Liver (tissue), 9 donors: ENCODE measurements around the gene AQP12A. TPM values are rescaled to one million over a fixed set of nuclear protein-coding genes. Genes with fewer than 3 reads are reported as not detected.

Source experiments
- DNase-seq: peaks from one replicate; pipeline ENCODE4 v3.0.0-alpha.2; 2017; ENCODE audit warnings: low spot score
- H3K27ac ChIP-seq, 2 donors: one replicate each; pipeline ENCODE4 v1.7.0; 2013; ENCODE audit warnings: inconsistent platforms in 2 of 2, low read length in 2 of 2, control low read depth in 1 of 2, low read depth in 1 of 2, mild to moderate bottlenecking in 1 of 2
- H3K27me3 ChIP-seq, 4 donors: one replicate each; pipeline versions ENCODE4 v1.6.1 to v1.7.0; 2013; ENCODE audit warnings: low read length in 3 of 4, inconsistent platforms in 1 of 4, mild to moderate bottlenecking in 1 of 4, moderate library complexity in 1 of 4; ENCODE audit not compliant: control insufficient read depth in 4 of 4, insufficient read depth in 4 of 4
- H3K36me3 ChIP-seq, 4 donors: one replicate each; pipeline versions ENCODE4 v1.6.1 to v1.7.0; 2013; ENCODE audit warnings: low read length in 3 of 4, mild to moderate bottlenecking in 3 of 4, low read depth in 1 of 4, moderate library complexity in 1 of 4; ENCODE audit not compliant: control insufficient read depth in 4 of 4, insufficient read depth in 3 of 4
- H3K4me1 ChIP-seq, 4 donors: one replicate each; pipeline versions ENCODE4 v1.6.1 to v1.7.0; 2013; ENCODE audit warnings: low read length in 3 of 4, mild to moderate bottlenecking in 3 of 4, moderate library complexity in 1 of 4; ENCODE audit not compliant: control insufficient read depth in 4 of 4, insufficient read depth in 4 of 4
- H3K4me3 ChIP-seq, 3 donors: one replicate each; pipeline versions ENCODE4 v1.6.1 to v1.7.0; 2013; ENCODE audit warnings: low read length in 3 of 3, control low read depth in 1 of 3, low read depth in 1 of 3, mild to moderate bottlenecking in 1 of 3
- H3K9ac ChIP-seq, 2 donors: one replicate each; pipeline ENCODE4 v1.7.0; 2013; ENCODE audit warnings: low read length in 2 of 2, mild to moderate bottlenecking in 2 of 2, moderate library complexity in 2 of 2, control low read depth in 1 of 2, low read depth in 1 of 2
- H3K9me3 ChIP-seq, 4 donors: one replicate each; pipeline versions ENCODE4 v1.6.1 to v1.7.0; 2013; ENCODE audit warnings: low read length in 3 of 4; ENCODE audit not compliant: control insufficient read depth in 4 of 4
- ATF3 ChIP-seq: IDR thresholded peaks from 2 replicates; pipeline ENCODE4 v1.6.1; 2016; ENCODE audit warnings: antibody characterized with exemption
- CTCF ChIP-seq: fragments of 150-350 bp; IDR thresholded peaks from 2 replicates; pipeline ENCODE4 v1.5.1; 2017; ENCODE audit warnings: improper control_type of control experiment, low read depth, low read length; ENCODE audit not compliant: missing input control
- EGR1 ChIP-seq, 2 donors: IDR thresholded peaks; 2 replicates each; pipeline ENCODE4 v1.6.1; 2016 to 2018; ENCODE audit warnings: antibody characterized with exemption in 2 of 2, low read depth in 2 of 2
- FOXA2 ChIP-seq: IDR thresholded peaks from 2 replicates; pipeline ENCODE4 v1.6.1; 2016; ENCODE audit warnings: antibody characterized with exemption
- HNF4A ChIP-seq, 2 donors: conservative IDR thresholded peaks; 2 replicates each; pipeline ENCODE4 v1.6.1; 2016; ENCODE audit warnings: antibody characterized with exemption in 2 of 2, mild to moderate bottlenecking in 2 of 2
- HNF4G ChIP-seq: IDR thresholded peaks from 2 replicates; pipeline ENCODE4 v1.6.1; 2016; ENCODE audit warnings: antibody characterized with exemption
- MAX ChIP-seq: IDR thresholded peaks from 2 replicates; pipeline ENCODE4 v1.6.1; 2016; ENCODE audit warnings: antibody characterized with exemption
- NR2F2 ChIP-seq: IDR thresholded peaks from 2 replicates; pipeline ENCODE4 v1.6.1; 2016; ENCODE audit warnings: antibody characterized with exemption
- RAD21 ChIP-seq, 2 donors: IDR thresholded peaks; 2 replicates each; pipeline ENCODE4 v1.6.1; 2016; ENCODE audit warnings: antibody characterized with exemption in 2 of 2, mild to moderate bottlenecking in 2 of 2
- RXRA ChIP-seq, 2 donors: IDR thresholded peaks; 2 replicates each; pipeline ENCODE4 v1.6.1; 2017 to 2018; ENCODE audit warnings: antibody characterized with exemption in 2 of 2, mild to moderate bottlenecking in 1 of 2
- SP1 ChIP-seq: IDR thresholded peaks from 2 replicates; pipeline ENCODE4 v1.6.1; 2018; ENCODE audit warnings: antibody characterized with exemption, mild to moderate bottlenecking
- TAF1 ChIP-seq: conservative IDR thresholded peaks from 2 replicates; pipeline ENCODE4 v1.6.1; 2016; ENCODE audit warnings: antibody characterized with exemption, mild to moderate bottlenecking
- YY1 ChIP-seq: IDR thresholded peaks from 2 replicates; pipeline ENCODE4 v1.6.1; 2016; ENCODE audit warnings: antibody characterized with exemption, mild to moderate bottlenecking
- ZBTB33 ChIP-seq: IDR thresholded peaks from 2 replicates; pipeline ENCODE4 v1.6.1; 2016; ENCODE audit warnings: antibody characterized with exemption
- WGBS: extraction: QIAGEN DNeasy Blood & Tissue Kit; methylation state at CpG from one replicate; pipeline ENCODE4 v1.1.7; 2013; 5-methylcytosine and 5-hydroxymethylcytosine counted together
- polyA plus RNA-seq, 2 donors: library from polyadenylated mRNA; stranded (reverse) in 1 of 2; unstranded in 1 of 2; fragments of 200-250 nt in 1 of 2; fragments of >200 nt in 1 of 2; fragmentation: Nextera tagmentation in 1 of 2; extraction: Ambion mirVana in 1 of 2; gene quantifications; one replicate each; pipeline versions ENCODE4 v1.2.1 to v1.2.3, GENCODE V29; 2013 to 2015
- total RNA-seq, 2 donors: library from RNA; depleted of rRNA; stranded (reverse); fragments of >200 nt; gene quantifications; one replicate each; pipeline ENCODE4 v1.2.3, GENCODE V29; 2014
- donor health status: healthy.
- donor health status: healthy.
- donor health status: healthy.
- donor health status: healthy.
- donor health status: healthy.

The AQP12A gene
- total and polyA plus RNA-seq, 4 donors = not detected

GRCh38 chr2:240648650-240649275 lies 42.9 kb upstream of the AQP12A start (continued):
- no peak for TF ChIP-seq TAF1
- no peak for TF ChIP-seq NR2F2
- no peak for TF ChIP-seq HNF4A (conservative IDR thresholded peaks at IDR 0.05)
- no peak for TF ChIP-seq FOXA2
- TF ChIP-seq EGR1 (IDR thresholded peaks at IDR 0.05; ENCODE audit: low read depth in 2 of 2) = no peak
- no peak for TF ChIP-seq ZBTB33

GRCh38 chr2:240649331-240649730 lies 42.3 kb upstream of the AQP12A start:
- WGBS = 50% methylated on average over 7 of the region's 7 CpGs
- no peak for DNase-seq
- H3K27ac ChIP-seq = no peak overlapping the region
- H3K9ac ChIP-seq = no peak overlapping the region
- peaks cover 0 to 5% (median 2%) of the 10 kb centered on the region in 4 donors for H3K27me3 ChIP-seq
- TF ChIP-seq CTCF (no peak), ZBTB33 (no peak), HNF4G (no peak), YY1 (no peak), MAX (no peak), FOXA2 (no peak), RAD21 (IDR thresholded peaks at IDR 0.05) (no peak), RXRA (IDR thresholded peaks at IDR 0.05) (no peak), TAF1 (no peak), NR2F2 (no peak)
- H3K4me1 ChIP-seq = no peaks in the 10 kb centered on the region
- H3K36me3 ChIP-seq = no peaks in the 10 kb centered on the region
- no peaks in the 10 kb centered on the region for H3K9me3 ChIP-seq
- H3K4me3 ChIP-seq = no peak overlapping the region

GRCh38 chr2:240650254-240650965 lies 41.3 kb upstream of the AQP12A start:
- TF ChIP-seq FOXA2 = no peak
- TF ChIP-seq ATF3 = no peak
- TF ChIP-seq RAD21 (IDR thresholded peaks at IDR 0.05) = no peak
- TF ChIP-seq CTCF = no peak
- no peak for TF ChIP-seq RXRA (IDR thresholded peaks at IDR 0.05)
- TF ChIP-seq SP1 = no peak
- no peak for TF ChIP-seq HNF4G
- TF ChIP-seq MAX = no peak
- no peak for TF ChIP-seq EGR1 (IDR thresholded peaks at IDR 0.05; ENCODE audit: low read depth in 2 of 2)
- H3K4me1 ChIP-seq = no peaks in the 10 kb centered on the region
- WGBS = 85% methylated on average over 13 of the region's 13 CpGs
- H3K9me3 ChIP-seq = no peaks in the 10 kb centered on the region
- H3K9ac ChIP-seq = no peak overlapping the region
- H3K4me3 ChIP-seq = no peak overlapping the region
- H3K27ac ChIP-seq = no peak overlapping the region
- DNase-seq = no peak
- H3K27me3 ChIP-seq = peaks cover 0 to 5% (median 2%) of the 10 kb centered on the region in 4 donors
- no peaks in the 10 kb centered on the region for H3K36me3 ChIP-seq
